ENCODE data around the gene STK39.

STK39 gene

GRCh38 chr2:168029071-168029470, 218.3 kb downstream of the STK39 start:
- DNase-seq (ENCODE audit: low read depth) = no peak
- TF ChIP-seq, protein P1, sequence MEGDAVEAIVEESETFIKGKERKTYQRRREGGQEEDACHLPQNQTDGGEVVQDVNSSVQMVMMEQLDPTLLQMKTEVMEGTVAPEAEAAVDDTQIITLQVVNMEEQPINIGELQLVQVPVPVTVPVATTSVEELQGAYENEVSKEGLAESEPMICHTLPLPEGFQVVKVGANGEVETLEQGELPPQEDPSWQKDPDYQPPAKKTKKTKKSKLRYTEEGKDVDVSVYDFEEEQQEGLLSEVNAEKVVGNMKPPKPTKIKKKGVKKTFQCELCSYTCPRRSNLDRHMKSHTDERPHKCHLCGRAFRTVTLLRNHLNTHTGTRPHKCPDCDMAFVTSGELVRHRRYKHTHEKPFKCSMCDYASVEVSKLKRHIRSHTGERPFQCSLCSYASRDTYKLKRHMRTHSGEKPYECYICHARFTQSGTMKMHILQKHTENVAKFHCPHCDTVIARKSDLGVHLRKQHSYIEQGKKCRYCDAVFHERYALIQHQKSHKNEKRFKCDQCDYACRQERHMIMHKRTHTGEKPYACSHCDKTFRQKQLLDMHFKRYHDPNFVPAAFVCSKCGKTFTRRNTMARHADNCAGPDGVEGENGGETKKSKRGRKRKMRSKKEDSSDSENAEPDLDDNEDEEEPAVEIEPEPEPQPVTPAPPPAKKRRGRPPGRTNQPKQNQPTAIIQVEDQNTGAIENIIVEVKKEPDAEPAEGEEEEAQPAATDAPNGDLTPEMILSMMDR (IDR thresholded peaks at IDR 0.05; ENCODE audit: low read length, missing control alignments) = no peak
- H3K4me3 ChIP-seq (replicated peaks; ENCODE audit: low read depth, low read length) = no peak overlapping the region

DNA sequence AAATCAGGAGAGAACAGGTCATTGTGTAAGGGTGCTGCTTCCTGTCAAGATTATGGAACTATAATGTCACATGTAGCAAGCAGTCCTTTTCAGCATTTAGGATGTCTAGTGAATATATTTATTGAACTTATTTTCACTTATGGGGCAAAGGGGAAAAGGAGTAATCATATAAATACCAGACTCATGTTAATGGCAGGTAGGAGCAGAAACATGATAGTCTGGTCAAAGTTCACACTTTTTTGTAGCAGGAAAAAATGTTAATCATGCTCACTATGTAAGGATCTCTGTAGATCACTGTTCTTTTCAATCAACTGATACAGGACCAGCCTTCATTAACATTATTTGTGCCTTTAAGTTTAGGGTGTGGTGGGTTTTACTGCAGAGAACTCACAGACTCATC, 219.0 kb downstream of the STK39 start:
- TF ChIP-seq, protein P1 (IDR thresholded peaks at IDR 0.05; ENCODE audit: low read length, missing control alignments) = no peak
- no peak for DNase-seq (ENCODE audit: low read depth)
- no peak overlapping the region for H3K4me3 ChIP-seq (replicated peaks; ENCODE audit: low read depth, low read length)

- no peak overlapping the region for H3K4me3 ChIP-seq (replicated peaks; ENCODE audit: low read depth, low read length)
- TF ChIP-seq, protein P1 (IDR thresholded peaks at IDR 0.05; ENCODE audit: low read length, missing control alignments) = no peak
- DNase-seq (ENCODE audit: low read depth) = no peak
Measured at GRCh38 chr2:168025487-168026202, 221.8 kb downstream of the STK39 start.

DNA sequence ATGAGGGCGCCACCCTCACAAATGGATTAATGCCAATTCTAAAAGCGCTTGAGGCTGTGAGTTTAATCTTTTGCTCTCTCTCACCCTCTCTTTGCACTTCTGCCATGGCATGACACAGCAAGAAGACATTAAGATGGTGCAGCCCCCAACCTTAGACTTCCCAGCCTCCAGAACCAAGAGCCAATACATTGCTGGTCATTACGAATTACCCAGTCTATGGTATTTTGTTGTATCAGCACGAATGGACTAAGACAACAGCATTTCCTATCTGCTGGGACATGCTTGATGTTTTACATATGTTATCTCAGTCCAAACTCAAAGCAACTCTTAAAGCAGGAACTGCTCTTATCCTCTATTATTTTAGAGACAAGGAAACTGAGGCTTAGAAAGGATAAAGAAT, 222.9 kb downstream of the STK39 start:
- DNase-seq (ENCODE audit: low read depth) = no peak
- no peak overlapping the region for H3K4me3 ChIP-seq (replicated peaks; ENCODE audit: low read depth, low read length)
- TF ChIP-seq, protein P1 (IDR thresholded peaks at IDR 0.05; ENCODE audit: low read length, missing control alignments) = no peak

GRCh38 chr2:168021800-168022587, 225.4 kb downstream of the STK39 start:
- TF ChIP-seq, protein P1 (IDR thresholded peaks at IDR 0.05; ENCODE audit: low read length, missing control alignments) = no peak
- no peak for DNase-seq (ENCODE audit: low read depth)
- no peak overlapping the region for H3K4me3 ChIP-seq (replicated peaks; ENCODE audit: low read depth, low read length)

DNA sequence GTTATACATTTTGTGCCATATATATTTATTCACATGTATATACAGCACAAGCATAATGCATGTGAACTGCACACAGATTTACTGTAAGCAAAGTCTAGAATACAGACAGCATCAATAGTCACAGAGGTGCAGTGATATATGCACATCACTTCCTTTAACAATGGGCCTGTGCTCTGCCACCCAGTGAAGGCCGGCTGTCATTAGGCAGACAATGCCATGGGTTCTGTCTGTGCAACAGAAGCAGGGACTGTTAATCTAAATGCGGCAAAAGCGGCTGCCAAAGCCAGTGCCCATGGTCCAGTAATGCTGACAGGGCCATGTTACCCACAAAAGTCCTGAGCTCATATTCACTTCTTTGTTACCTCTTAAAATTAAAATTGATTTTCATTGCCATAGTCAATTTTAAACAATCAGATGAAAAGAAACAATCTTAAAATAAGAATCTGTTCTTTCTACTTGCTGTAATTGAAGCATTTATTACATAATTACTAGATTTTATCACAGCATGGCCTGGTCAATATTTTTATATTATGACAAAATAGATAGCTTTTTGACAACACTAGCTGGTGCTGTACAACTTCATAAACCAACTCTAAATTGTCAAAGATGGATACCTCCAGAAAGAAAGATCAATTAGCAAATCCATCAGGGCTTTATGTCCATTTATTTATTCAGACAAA, 232.0 kb downstream of the STK39 start:
- TF ChIP-seq, protein P1 (IDR thresholded peaks at IDR 0.05; ENCODE audit: low read length, missing control alignments) = no peak
- no peak for DNase-seq (ENCODE audit: low read depth)
- no peak overlapping the region for H3K4me3 ChIP-seq (replicated peaks; ENCODE audit: low read depth, low read length)
